HUES6 (cell line): Measurements from ENCODE around the gene CACNB2.
"Not testable (repeated sequence)": the region's sequence is repeated elsewhere in the genome, so short reads cannot be mapped to it uniquely, and the experiment has no call there.

Source experiments
- H3K27ac ChIP-seq: 2 replicates; pipeline ENCODE4 v1.7.0; 2013; ENCODE audit warnings: low read depth, mild to moderate bottlenecking, low read length, inconsistent platforms
- H3K27me3 ChIP-seq: 2 replicates; pipeline ENCODE4 v1.6.1; 2013; ENCODE audit warnings: low read length; ENCODE audit not compliant: control insufficient read depth, insufficient read depth
- H3K36me3 ChIP-seq: 2 replicates; pipeline ENCODE4 v1.6.1; 2013; ENCODE audit warnings: low read length; ENCODE audit not compliant: control insufficient read depth, insufficient read depth
- H3K4me1 ChIP-seq: 2 replicates; pipeline ENCODE4 v1.6.1; 2013; ENCODE audit warnings: low read length; ENCODE audit not compliant: control insufficient read depth, insufficient read depth
- H3K4me3 ChIP-seq: 2 replicates; pipeline ENCODE4 v1.5.1; 2013; ENCODE audit warnings: low read depth, low read length
- H3K9ac ChIP-seq: one replicate; pipeline ENCODE4 v1.6.1; 2013; ENCODE audit warnings: mild to moderate bottlenecking, low read length
- H3K9me3 ChIP-seq: 2 replicates; pipeline ENCODE4 v1.6.1; 2013; ENCODE audit warnings: low read depth, low read length; ENCODE audit not compliant: control insufficient read depth, insufficient read depth

CACNB2 gene

GRCh38 chr10:18202680-18203460, 62.6 kb downstream of the CACNB2 start:
- Histone ChIP-seq H3K4me3 (no peak overlapping the region), H3K9ac (no peak overlapping the region), H3K27ac (no peak overlapping the region)

DNA sequence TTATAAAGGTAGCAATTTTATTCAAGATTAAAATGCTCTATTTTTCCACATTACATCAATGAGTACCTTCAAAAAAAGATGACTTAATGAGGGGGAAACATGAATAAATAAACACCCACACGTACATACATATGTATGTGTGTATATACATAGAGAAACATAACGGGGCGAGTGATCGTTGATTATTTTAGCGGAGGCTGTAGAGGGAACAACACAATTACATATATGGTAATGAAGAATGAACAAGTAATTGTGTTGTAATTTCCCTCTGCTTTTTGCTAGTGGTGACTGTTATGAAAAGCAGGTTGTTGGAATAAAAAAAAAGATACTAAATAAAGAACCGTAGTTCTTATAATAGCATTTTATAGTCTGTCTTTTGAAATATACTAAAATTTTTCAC, 63.2 kb downstream of the CACNB2 start:
- Histone ChIP-seq H3K4me3 (no peak overlapping the region), H3K9ac (no peak overlapping the region), H3K9me3 (no peaks in the 10 kb centered on the region), H3K27ac (no peak overlapping the region), H3K27me3 (no peaks in the 10 kb centered on the region), H3K36me3 (no peaks in the 10 kb centered on the region), H3K4me1 (no peaks in the 10 kb centered on the region)

More at GRCh38 chr10:18202680-18203460, 62.6 kb downstream of the CACNB2 start:
- H3K27me3 ChIP-seq, result no peaks in the 10 kb centered on the region
- H3K9me3 ChIP-seq, result no peaks in the 10 kb centered on the region
- H3K36me3 ChIP-seq, result no peaks in the 10 kb centered on the region
- H3K4me1 ChIP-seq, result no peaks in the 10 kb centered on the region

GRCh38 chr10:18204039-18204835, 64.0 kb downstream of the CACNB2 start:
- Histone ChIP-seq H3K27me3 (no peaks in the 10 kb centered on the region), H3K27ac (no peak overlapping the region), H3K4me1 (no peaks in the 10 kb centered on the region), H3K36me3 (no peaks in the 10 kb centered on the region), H3K9me3 (no peaks in the 10 kb centered on the region), H3K9ac (no peak overlapping the region), H3K4me3 (no peak overlapping the region)

DNA sequence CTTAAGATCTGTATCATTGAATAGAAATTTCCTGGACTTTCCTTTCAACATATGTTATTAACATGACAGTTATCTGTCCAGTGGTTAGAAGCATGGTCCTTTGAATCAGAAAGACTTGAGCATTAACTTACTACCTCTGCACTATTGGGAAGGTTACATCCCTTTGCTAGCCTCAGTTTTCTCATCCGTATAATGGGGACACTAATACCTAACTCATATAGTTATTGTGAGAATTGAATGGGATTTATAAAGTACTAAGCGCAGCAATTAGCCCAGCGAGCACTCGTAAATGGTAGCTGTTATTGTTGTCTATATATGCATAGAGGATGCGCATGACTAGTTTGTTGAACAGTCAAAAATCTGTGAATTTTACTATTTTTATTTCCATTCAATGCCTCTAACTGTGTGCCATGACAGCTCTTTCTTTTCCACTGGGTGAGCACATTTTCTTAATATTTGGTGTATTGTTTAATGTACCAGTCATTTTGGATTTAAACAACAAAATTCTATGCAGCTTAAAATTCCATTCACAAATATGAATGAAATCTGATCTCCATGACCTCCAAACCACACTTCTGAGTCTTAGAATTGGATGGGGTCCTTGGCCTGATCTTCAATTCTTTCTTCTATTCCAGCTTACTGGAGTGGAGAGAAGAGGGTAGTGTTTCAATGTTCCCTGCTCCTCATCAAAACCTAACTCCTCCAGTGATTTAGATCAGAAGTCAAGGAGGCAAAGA, 65.0 kb downstream of the CACNB2 start:
- Histone ChIP-seq H3K27me3 (no peaks in the 10 kb centered on the region), H3K4me3 (no peak overlapping the region), H3K4me1 (no peaks in the 10 kb centered on the region), H3K27ac (no peak overlapping the region), H3K36me3 (no peaks in the 10 kb centered on the region), H3K9me3 (no peaks in the 10 kb centered on the region), H3K9ac (no peak overlapping the region)

DNA sequence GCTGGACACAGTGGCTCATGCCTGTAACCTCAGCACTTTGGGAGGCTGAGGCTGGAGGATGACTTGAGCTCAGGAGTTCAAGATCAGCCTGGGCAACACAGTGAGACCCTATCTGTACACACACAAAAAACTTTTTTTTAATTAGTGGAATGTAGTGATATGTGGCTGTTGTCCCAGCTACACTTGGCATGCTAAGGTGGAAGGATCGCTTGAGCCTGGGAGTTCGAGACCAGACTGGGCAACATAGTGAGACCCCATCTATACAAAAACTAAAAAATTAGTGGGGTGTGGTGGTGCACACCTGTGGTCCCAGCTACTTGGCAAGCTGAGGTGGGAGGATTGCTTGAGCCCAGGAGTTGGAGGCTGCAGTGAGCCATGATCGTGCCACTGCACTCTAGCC, 68.0 kb downstream of the CACNB2 start:
- not testable (repeated sequence) for H3K27me3 ChIP-seq, H3K4me1 ChIP-seq, H3K4me3 ChIP-seq, H3K27ac ChIP-seq, H3K9ac ChIP-seq, H3K36me3 ChIP-seq, H3K9me3 ChIP-seq

DNA sequence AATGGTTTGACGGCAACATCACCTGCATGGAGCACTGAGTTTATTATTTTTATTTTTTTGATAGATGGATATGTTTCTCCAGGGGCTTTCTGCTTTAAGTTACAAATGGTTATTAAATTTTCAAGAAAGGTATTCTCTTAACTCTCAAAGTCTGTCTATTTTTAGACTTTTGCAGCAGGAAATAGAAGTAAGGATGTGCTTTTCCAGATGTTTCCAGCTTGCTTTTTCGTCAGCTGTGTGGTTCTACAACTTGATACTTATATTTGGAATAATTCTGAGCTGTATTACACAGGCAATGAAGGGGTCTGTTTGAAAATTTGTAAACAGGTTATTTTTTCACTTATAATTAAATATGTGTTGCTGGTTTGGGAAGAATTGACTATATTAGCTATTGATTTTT, 69.0 kb downstream of the CACNB2 start:
- Histone ChIP-seq H3K27me3 (no peaks in the 10 kb centered on the region), H3K36me3 (no peaks in the 10 kb centered on the region), H3K9me3 (no peaks in the 10 kb centered on the region), H3K4me1 (no peaks in the 10 kb centered on the region), H3K27ac (no peak overlapping the region), H3K9ac (no peak overlapping the region), H3K4me3 (no peak overlapping the region)

GRCh38 chr10:18210711-18211110, 70.5 kb downstream of the CACNB2 start:
- Histone ChIP-seq H3K9me3 (no peaks in the 10 kb centered on the region), H3K27ac (no peak overlapping the region), H3K4me1 (no peaks in the 10 kb centered on the region), H3K9ac (no peak overlapping the region), H3K4me3 (no peak overlapping the region), H3K36me3 (no peaks in the 10 kb centered on the region), H3K27me3 (no peaks in the 10 kb centered on the region)

DNA sequence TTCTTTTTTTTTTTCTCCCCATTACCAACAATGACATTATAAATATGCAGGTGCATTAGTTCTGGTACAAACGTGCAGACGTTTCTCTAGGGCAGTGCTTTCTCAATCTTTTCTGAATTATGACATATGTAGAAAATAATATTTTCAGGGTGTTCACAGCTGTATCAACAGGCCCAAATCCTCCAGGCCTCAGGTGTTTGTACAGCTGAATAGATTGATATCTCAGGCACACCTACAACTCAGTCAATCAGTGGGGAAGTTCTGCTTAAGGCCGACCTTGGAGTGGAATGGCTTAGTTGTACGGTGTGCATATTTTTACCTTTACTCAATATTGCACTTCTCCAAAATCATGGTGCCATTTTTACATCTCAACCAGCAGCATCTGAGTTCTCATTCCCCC, 71.6 kb downstream of the CACNB2 start:
- Histone ChIP-seq H3K9ac (no peak overlapping the region), H3K4me3 (no peak overlapping the region), H3K9me3 (no peaks in the 10 kb centered on the region), H3K36me3 (no peaks in the 10 kb centered on the region), H3K27ac (no peak overlapping the region), H3K4me1 (no peaks in the 10 kb centered on the region), H3K27me3 (no peaks in the 10 kb centered on the region)

DNA sequence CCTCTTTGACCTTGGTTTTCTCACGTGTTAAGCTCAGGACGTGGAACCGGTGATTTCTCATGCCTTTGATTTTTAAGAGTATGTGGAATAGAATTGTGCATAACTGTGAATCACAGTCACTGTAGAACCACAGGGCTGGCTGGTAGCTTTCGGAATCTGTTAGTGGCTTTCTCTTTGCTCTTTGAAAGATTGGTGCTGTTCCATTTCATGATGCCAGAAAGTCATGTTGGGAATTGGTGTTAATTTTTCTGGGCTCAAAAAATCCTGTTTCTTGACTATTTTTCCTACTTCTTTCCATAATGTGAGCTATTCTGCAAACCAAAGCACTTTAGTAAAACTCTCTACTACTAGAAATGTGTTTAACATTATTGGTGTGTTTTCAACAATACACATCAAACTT, 73.0 kb downstream of the CACNB2 start:
- no peaks in the 10 kb centered on the region for H3K36me3 ChIP-seq
- no peak overlapping the region for H3K9ac ChIP-seq
- no peak overlapping the region for H3K27ac ChIP-seq
- H3K4me3 ChIP-seq, result no peak overlapping the region
- H3K9me3 ChIP-seq, result no peaks in the 10 kb centered on the region
- no peaks in the 10 kb centered on the region for H3K27me3 ChIP-seq
- H3K4me1 ChIP-seq, result no peaks in the 10 kb centered on the region

GRCh38 chr10:18214691-18215563, 74.7 kb downstream of the CACNB2 start:
- no peak overlapping the region for H3K27ac ChIP-seq
- no peaks in the 10 kb centered on the region for H3K36me3 ChIP-seq
- H3K4me1 ChIP-seq, result no peaks in the 10 kb centered on the region
- H3K27me3 ChIP-seq, result no peaks in the 10 kb centered on the region
- H3K9me3 ChIP-seq, result no peaks in the 10 kb centered on the region
- no peak overlapping the region for H3K9ac ChIP-seq
- H3K4me3 ChIP-seq, result no peak overlapping the region
